Loucy (cell line): ENCODE measurements around the gene DHRS13.

Experiments
- CTCF ChIP-seq: fragments of 200-600 bp; sonication (generic); conservative IDR thresholded peaks from 2 replicates; pipeline ENCODE4 v1.5.1; 2014; ENCODE audit warnings: mild to moderate bottlenecking, antibody characterized with exemption, low read length
- EZH2phosphoT487 ChIP-seq: fragments of 200-600 bp; IDR thresholded peaks from 2 replicates; pipeline ENCODE4 v1.6.1; 2018; ENCODE audit warnings: antibody characterized with exemption, mild to moderate bottlenecking, moderate library complexity, borderline replicate concordance

DNA sequence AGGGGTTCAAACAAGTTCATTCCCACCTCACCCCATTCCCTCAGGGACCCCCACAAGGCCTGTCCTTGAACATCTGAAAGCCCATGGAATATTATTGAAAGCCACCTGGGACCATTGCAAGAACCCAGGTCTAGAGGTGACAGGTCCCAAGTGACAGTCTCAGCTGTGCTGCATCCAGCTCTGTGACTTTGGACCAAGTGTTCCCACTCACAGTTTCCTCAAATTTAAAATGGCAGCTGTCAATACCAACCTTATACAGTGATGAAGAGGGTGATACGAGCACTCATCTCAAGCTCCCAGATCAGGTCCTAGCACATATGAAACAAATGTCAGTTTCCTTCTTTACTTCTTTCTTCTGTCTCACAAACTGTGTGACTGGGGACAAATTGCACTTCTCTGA, 38.9 kb downstream of the DHRS13 start:
- TF ChIP-seq CTCF (no peak), EZH2phosphoT487 (no peak)
